Karpas-422 (cell line): ENCODE data around the gene CUL9. TPM values are rescaled to one million over a fixed set of nuclear protein-coding genes. Genes with fewer than 3 reads are reported as not detected.

ENCODE experiments used
- DNase-seq: peaks from one replicate; pipeline ENCODE4 v3.0.0-alpha.2; 2015
- H2AFZ ChIP-seq: fragments of 200-600 bp; sonication (generic); 2 replicates; pipeline ENCODE4 v1.6.1; 2014; ENCODE audit warnings: antibody characterized with exemption, low read length, mixed read lengths
- H3K27ac ChIP-seq: fragments of 200-600 bp; sonication (generic); 2 replicates; pipeline ENCODE4 v1.5.1; 2014; ENCODE audit warnings: mild to moderate bottlenecking, low read length, moderate library complexity
- H3K27me3 ChIP-seq: fragments of 200-600 bp; sonication (generic); 2 replicates; pipeline ENCODE4 v1.6.1; 2014; ENCODE audit warnings: low read length, mixed read lengths
- H3K36me3 ChIP-seq: fragments of 200-600 bp; sonication (generic); 2 replicates; pipeline ENCODE4 v1.6.1; 2014; ENCODE audit warnings: low read length, mixed read lengths; ENCODE audit not compliant: insufficient read depth
- H3K4me1 ChIP-seq: fragments of 200-600 bp; sonication (generic); 2 replicates; pipeline ENCODE4 v1.6.1; 2014; ENCODE audit warnings: mild to moderate bottlenecking, low read length, mixed read lengths
- H3K4me2 ChIP-seq: fragments of 200-600 bp; sonication (generic); 2 replicates; pipeline ENCODE4 v1.6.1; 2014; ENCODE audit warnings: low read length, low read depth, mild to moderate bottlenecking; ENCODE audit not compliant: poor library complexity, severe bottlenecking
- H3K4me3 ChIP-seq: fragments of 200-600 bp; sonication (generic); 2 replicates; pipeline ENCODE4 v1.5.1; 2014; ENCODE audit warnings: mild to moderate bottlenecking, antibody characterized with exemption, low read length, mixed read lengths
- H3K79me2 ChIP-seq: fragments of 200-600 bp; sonication (generic); 2 replicates; pipeline ENCODE4 v1.6.1; 2014; ENCODE audit warnings: mild to moderate bottlenecking, low read length, mixed read lengths
- H3K9ac ChIP-seq: fragments of 200-600 bp; sonication (generic); 2 replicates; pipeline ENCODE4 v1.6.0; 2014; ENCODE audit warnings: low read length
- H3K9me2 ChIP-seq: fragments of 200-600 bp; sonication (generic), shearing (Covaris generic); replicated peaks from 2 replicates; pipeline ENCODE4 v1.6.0; 2014; ENCODE audit warnings: mild to moderate bottlenecking, low read length, moderate library complexity; ENCODE audit not compliant: insufficient read depth
- H3K9me3 ChIP-seq: fragments of 300-700, 200-600 bp; sonication (generic); 2 replicates; pipeline ENCODE4 v1.6.1; 2014; ENCODE audit warnings: low read length, mixed read lengths
- H4K20me1 ChIP-seq: fragments of 200-600 bp; sonication (generic); 2 replicates; pipeline ENCODE4 v1.6.1; 2014; ENCODE audit warnings: mild to moderate bottlenecking, antibody characterized with exemption, low read length, low read depth; ENCODE audit not compliant: insufficient read depth
- total RNA-seq: library from RNA; depleted of rRNA; stranded (reverse); fragments of >200 nt; shearing (Covaris generic); gene quantifications from 2 replicates; pipeline ENCODE4 v1.2.3, GENCODE V29; 2014; ENCODE audit warnings: low replicate concordance

CUL9 gene
- total RNA-seq, 1 experiment from 2014 or later, result 34.9 TPM

DNA sequence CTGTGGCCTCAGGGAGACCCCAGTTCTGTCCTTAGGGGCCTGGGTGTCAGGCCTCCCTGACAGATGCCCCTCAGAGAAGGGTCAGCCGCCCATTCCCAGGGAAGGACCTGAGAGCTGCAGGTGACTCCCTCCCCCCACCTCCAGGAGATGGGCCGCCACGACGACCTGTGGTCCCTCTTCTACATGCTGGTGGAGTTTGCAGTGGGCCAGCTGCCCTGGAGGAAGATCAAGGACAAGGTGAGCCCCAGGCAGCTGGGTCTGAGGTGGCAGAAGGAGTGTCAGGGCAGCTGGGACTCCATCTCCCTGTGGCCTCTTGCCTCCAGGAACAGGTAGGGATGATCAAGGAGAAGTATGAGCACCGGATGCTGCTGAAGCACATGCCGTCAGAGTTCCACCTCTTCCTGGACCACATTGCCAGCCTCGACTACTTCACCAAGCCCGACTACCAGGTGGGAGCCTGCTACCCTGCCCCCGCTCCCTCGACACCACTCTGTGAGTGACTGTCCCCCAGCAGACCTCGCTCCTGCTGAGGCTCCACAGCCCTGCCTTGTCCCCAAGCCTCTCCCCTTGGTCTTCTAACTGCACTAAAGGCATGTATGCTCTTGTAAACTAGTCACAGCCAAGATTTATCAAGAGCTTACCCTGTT lies 73.5 kb downstream of the CUL9 start:
- H3K9ac ChIP-seq, result no peak overlapping the region
- no peaks in the 10 kb centered on the region for H3K36me3 ChIP-seq
- no peak overlapping the region for H2AFZ ChIP-seq
- H3K4me2 ChIP-seq, result no peak overlapping the region
- H3K9me3 ChIP-seq, result no peaks in the 10 kb centered on the region
- no peaks in the 10 kb centered on the region for H3K9me2 ChIP-seq
- H3K4me3 ChIP-seq, result no peak overlapping the region
- DNase-seq, result no peak
- no peaks in the 10 kb centered on the region for H3K79me2 ChIP-seq
- H3K27ac ChIP-seq, result no peak overlapping the region
- peaks cover 18% of the 10 kb centered on the region for H3K4me1 ChIP-seq
- H3K27me3 ChIP-seq, result no peaks in the 10 kb centered on the region
- H4K20me1 ChIP-seq, result no peaks in the 10 kb centered on the region

DNA sequence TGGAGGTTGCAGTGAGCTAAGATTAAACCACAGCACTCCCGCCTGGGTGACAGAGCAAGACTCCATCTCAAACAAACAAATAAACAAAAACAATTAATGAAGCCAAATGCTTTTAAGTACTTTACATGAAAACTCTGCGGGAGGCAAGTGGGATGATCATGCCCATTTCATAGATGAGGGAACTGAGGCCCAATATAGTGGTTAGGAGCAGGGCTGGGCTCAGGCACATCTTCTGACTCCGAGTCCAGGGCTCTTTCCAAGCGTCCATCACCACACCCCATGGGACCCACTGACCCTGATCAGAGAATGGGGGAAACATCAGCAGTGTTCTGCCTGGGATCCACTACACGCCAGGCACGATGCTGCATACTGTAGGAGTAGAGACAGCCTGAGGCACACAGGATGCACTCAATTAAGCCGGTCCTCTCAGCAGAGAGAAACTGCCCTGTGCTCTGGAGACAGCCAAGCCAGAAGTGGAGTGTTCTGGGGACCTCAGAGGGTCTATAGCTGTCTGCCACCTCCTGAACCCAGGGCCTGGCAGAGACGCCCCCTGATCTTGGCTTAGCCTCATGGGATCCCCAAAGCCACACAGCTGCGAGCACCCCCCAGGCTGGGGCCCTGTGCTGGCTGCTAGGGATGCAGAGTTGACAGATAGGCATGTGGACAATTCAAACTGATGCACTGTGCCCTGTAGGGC lies 74.8 kb downstream of the CUL9 start:
- Histone ChIP-seq H3K79me2 (no peaks in the 10 kb centered on the region), H3K27ac (no peak overlapping the region), H2AFZ (0 out of 2 replicates have a peak overlapping the region, but pooled peaks have one; percentile 95), H4K20me1 (no peaks in the 10 kb centered on the region), H3K4me3 (no peak overlapping the region), H3K9me3 (no peaks in the 10 kb centered on the region), H3K4me2 (peak overlapping the region; percentile 69), H3K9me2 (no peaks in the 10 kb centered on the region), H3K36me3 (no peaks in the 10 kb centered on the region), H3K4me1 (peaks cover 15% of the 10 kb centered on the region), H3K27me3 (no peaks in the 10 kb centered on the region), H3K9ac (no peak overlapping the region)
- DNase-seq, result no peak

DNA sequence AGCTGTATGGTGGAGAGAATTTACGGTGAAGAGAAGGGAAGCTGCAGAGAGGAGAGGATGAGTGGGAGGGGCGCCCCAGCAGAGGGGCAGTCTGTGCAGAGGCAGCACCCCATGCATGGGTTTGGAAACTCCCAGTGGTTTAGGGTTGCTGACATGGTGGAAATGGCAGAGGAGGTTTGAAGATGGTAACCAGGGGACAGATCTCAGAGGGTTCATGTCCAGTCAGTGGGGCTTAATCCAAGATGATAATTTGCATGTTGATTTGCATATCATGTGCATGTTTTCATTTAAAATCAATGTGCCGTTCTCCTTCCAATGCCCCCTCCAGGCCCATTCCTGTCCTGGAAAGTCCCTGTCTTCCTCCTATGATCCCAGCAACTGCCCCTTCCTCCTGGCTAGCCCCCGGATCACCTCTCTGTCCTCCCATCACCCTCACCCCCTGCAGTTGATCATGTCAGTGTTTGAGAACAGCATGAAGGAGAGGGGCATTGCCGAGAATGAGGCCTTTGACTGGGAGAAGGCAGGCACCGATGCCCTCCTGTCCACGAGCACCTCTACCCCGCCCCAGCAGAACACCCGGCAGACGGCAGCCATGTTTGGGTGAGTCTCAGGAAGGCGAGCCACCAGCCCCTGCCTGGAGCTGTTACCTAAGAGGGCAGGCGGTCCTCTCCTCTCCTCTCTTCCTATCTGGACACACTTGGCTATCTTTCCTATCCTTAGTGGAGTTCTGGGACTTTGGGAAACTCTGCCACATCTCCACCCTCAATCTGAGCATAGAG lies 75.6 kb downstream of the CUL9 start:
- Histone ChIP-seq H3K9me2 (no peaks in the 10 kb centered on the region), H3K4me2 (peak overlapping the region; percentile 69), H3K27ac (no peak overlapping the region), H4K20me1 (no peaks in the 10 kb centered on the region), H3K36me3 (no peaks in the 10 kb centered on the region), H2AFZ (peak overlapping the region; percentile 95), H3K9me3 (no peaks in the 10 kb centered on the region), H3K4me3 (peak overlapping the region; percentile 54), H3K79me2 (no peaks in the 10 kb centered on the region), H3K27me3 (no peaks in the 10 kb centered on the region), H3K4me1 (peaks cover 15% of the 10 kb centered on the region), H3K9ac (peak overlapping the region; percentile 50)
- DNase-seq, result no peak

DNA sequence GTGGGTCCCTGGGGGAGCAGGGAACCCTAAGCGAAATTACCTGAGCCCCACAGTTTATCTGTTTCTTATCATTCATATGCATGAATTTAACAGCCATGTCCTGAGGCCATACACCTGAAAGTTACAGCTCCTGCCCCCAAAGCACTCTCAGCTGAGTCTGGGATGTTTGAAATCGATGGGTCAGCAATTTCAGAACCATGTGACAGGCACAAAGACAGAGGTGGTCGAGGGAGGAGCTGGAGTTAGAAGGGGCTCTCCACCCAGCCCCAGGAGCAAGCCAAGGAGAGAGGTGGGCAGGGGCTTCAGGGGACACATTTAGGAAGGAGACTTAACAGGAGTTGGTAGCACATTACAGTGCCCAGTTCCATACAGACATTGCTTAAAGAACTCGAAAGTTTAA lies 76.2 kb downstream of the CUL9 start:
- Histone ChIP-seq H3K27me3 (no peaks in the 10 kb centered on the region), H3K79me2 (no peaks in the 10 kb centered on the region), H3K27ac (no peak overlapping the region), H3K9me2 (no peaks in the 10 kb centered on the region), H3K9me3 (no peaks in the 10 kb centered on the region), H3K4me2 (peak overlapping the region; percentile 69), H3K36me3 (no peaks in the 10 kb centered on the region), H3K4me1 (peaks cover 15% of the 10 kb centered on the region), H4K20me1 (no peaks in the 10 kb centered on the region), H2AFZ (peak overlapping the region; percentile 95), H3K9ac (peak overlapping the region; percentile 50), H3K4me3 (peak overlapping the region; percentile 54)
- no peak for DNase-seq

DNA sequence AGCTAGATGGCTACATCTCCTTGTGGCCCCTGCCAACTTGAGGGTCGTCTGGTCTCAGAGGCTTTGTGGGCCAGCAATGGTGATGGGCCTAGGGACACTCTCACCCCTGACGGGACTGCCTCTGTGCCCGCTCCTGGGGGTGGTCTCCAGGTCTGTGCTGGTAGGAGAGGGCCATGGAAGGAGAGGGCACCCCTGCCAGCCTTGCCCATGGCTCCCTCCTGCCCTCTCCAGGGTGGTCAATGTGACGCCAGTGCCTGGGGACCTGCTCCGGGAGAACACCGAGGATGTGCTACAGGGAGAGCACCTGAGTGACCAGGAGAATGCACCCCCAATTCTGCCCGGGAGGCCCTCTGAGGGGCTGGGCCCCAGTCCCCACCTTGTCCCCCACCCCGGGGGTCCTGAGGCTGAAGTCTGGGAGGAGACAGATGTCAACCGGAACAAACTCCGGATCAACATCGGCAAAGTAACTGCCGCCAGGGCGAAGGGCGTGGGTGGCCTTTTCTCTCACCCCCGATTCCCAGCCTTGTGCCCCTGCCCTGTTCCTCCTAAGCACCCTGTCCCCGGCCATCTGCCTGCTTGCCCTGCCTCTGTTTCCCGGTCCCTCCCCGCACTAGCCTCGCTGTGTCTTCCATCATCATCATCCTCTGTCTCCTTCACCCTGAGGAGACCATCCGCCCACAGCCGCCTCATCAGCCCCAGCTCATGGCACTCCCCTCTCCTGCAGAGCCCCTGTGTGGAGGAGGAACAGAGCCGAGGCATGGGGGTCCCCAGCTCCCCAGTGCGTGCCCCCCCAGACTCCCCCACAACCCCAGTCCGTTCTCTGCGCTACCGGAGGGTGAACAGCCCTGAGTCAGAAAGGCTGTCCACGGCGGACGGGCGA lies 77.1 kb downstream of the CUL9 start:
- Histone ChIP-seq H3K27me3 (no peaks in the 10 kb centered on the region), H2AFZ (no peak overlapping the region), H3K9me3 (no peaks in the 10 kb centered on the region), H3K4me3 (no peak overlapping the region), H4K20me1 (no peaks in the 10 kb centered on the region), H3K9ac (no peak overlapping the region), H3K27ac (no peak overlapping the region), H3K9me2 (no peaks in the 10 kb centered on the region), H3K79me2 (no peaks in the 10 kb centered on the region), H3K4me1 (peaks cover 18% of the 10 kb centered on the region), H3K4me2 (no peak overlapping the region), H3K36me3 (no peaks in the 10 kb centered on the region)
- DNase-seq, result no peak

DNA sequence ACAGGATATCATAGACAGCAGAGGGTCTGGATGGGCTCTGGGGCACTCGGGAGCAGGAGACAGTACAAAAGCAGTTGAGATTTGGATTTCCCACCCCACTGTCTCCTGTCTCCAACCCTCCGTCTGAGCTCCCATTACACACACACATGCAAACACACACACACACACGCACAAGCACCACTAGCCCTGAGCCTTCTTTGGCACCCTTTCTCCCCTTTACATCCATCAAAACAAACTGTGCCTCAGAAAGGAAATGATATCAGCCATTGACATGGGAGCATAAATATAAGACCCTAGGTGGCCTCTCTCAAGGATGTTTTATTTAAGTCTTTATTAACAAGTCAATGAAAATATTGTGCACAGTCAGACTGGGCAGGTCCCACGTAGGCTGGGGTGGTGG lies 78.8 kb downstream of the CUL9 start:
- Histone ChIP-seq H3K36me3 (no peaks in the 10 kb centered on the region), H3K79me2 (no peaks in the 10 kb centered on the region), H3K27me3 (no peaks in the 10 kb centered on the region), H4K20me1 (no peaks in the 10 kb centered on the region), H3K9ac (no peak overlapping the region), H3K4me3 (no peak overlapping the region), H3K4me2 (no peak overlapping the region), H3K9me2 (no peaks in the 10 kb centered on the region), H2AFZ (no peak overlapping the region), H3K27ac (no peak overlapping the region), H3K9me3 (no peaks in the 10 kb centered on the region), H3K4me1 (peaks cover 18% of the 10 kb centered on the region)
- no peak for DNase-seq

DNA sequence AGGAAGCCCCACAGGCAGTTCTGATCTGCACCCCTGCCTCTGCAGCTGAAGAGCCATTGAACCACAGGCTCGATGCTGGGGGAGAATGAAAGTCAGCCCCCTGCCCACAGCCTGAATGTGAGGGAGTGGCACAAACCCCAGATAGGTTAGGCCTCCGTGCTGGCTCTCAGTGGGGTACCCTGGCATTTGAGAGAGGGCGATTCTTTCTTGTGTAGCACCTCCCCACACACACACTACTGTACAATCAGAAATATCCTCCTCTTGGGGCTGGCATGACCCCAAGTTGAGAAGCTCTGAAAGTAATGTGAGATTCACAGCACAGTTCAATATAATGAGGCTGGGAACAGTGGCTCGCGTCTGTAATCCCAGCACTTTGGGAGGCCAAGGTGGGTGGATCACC lies 79.2 kb downstream of the CUL9 start:
- H3K4me2 ChIP-seq, result no peak overlapping the region
- no peaks in the 10 kb centered on the region for H4K20me1 ChIP-seq
- no peak overlapping the region for H3K9ac ChIP-seq
- no peaks in the 10 kb centered on the region for H3K79me2 ChIP-seq
- H2AFZ ChIP-seq, result no peak overlapping the region
- DNase-seq, result no peak
- no peaks in the 10 kb centered on the region for H3K27me3 ChIP-seq
- no peaks in the 10 kb centered on the region for H3K9me2 ChIP-seq
- peaks cover 18% of the 10 kb centered on the region for H3K4me1 ChIP-seq
- no peak overlapping the region for H3K27ac ChIP-seq
- H3K9me3 ChIP-seq, result no peaks in the 10 kb centered on the region
- H3K4me3 ChIP-seq, result no peak overlapping the region
- no peaks in the 10 kb centered on the region for H3K36me3 ChIP-seq
